ENCODE measurements around the gene UNC5B.

Gene UNC5B

GRCh38 chr10:71206911-71207310, 5.5 kb upstream of the UNC5B start:
- 67% methylated on average over 1 of the region's 1 CpG for WGBS (ENCODE audit: insufficient coverage)
- no peak overlapping the region for H3K4me3 ChIP-seq (ENCODE audit: control insufficient read depth in 1 of 7, extremely low read depth in 1 of 7, insufficient read depth in 4 of 7, low read depth in 2 of 7, low read length in 6 of 7)
- H3K27ac ChIP-seq (ENCODE audit: insufficient read depth in 1 of 2, low read depth in 1 of 2, low read length in 2 of 2, poor library complexity in 1 of 2, severe bottlenecking in 2 of 2): no peak overlapping the region
- no peak for DNase-seq
- H3K4me1 ChIP-seq (ENCODE audit: control extremely low read depth in 1 of 4, control insufficient read depth in 4 of 4, insufficient read depth in 4 of 4, low read length in 3 of 4): peaks cover 0 to 8% (median 3%) of the 10 kb centered on the region in 4 experiments
- peaks cover 0 to 31% (median 19%) of the 10 kb centered on the region in 5 experiments for H3K27me3 ChIP-seq (replicated peaks in 2 of 5; ENCODE audit: control insufficient read depth in 4 of 5, insufficient read depth in 5 of 5, low read length in 4 of 5)
- no peaks in the 10 kb centered on the region for H3K36me3 ChIP-seq (ENCODE audit: control insufficient read depth in 4 of 4, insufficient read depth in 4 of 4, low read length in 3 of 4)
- POLR2A ChIA-PET: no interaction called here
- H3K9me3 ChIP-seq (ENCODE audit: control extremely low read depth in 1 of 5, control insufficient read depth in 4 of 5, insufficient read depth in 2 of 5, low read depth in 1 of 5, low read length in 4 of 5): no peaks in the 10 kb centered on the region
- CTCF ChIA-PET: interaction anchor here (0.7 to 4.1 kb wide), 6 partner anchors 61 to 281 kb away, joined by 3 to 31 read pairs (median 3); no protein-coding TSS in a partner anchor

- H3K9me3 ChIP-seq (ENCODE audit: control extremely low read depth in 1 of 5, control insufficient read depth in 4 of 5, insufficient read depth in 2 of 5, low read depth in 1 of 5, low read length in 4 of 5): no peaks in the 10 kb centered on the region
- H3K27me3 ChIP-seq (replicated peaks in 2 of 5; ENCODE audit: control insufficient read depth in 4 of 5, insufficient read depth in 5 of 5, low read length in 4 of 5): peaks cover 0 to 31% (median 19%) of the 10 kb centered on the region in 5 experiments
- H3K36me3 ChIP-seq (ENCODE audit: control insufficient read depth in 4 of 4, insufficient read depth in 4 of 4, low read length in 3 of 4): no peaks in the 10 kb centered on the region
- POLR2A ChIA-PET: interaction anchor here (0.6 kb wide), 1 partner anchor 645 kb away, joined by 4 read pairs; no protein-coding TSS in a partner anchor
- H3K27ac ChIP-seq (ENCODE audit: insufficient read depth in 1 of 2, low read depth in 1 of 2, low read length in 2 of 2, poor library complexity in 1 of 2, severe bottlenecking in 2 of 2): no peak overlapping the region
- no peak overlapping the region for H3K4me3 ChIP-seq (ENCODE audit: control insufficient read depth in 1 of 7, extremely low read depth in 1 of 7, insufficient read depth in 4 of 7, low read depth in 2 of 7, low read length in 6 of 7)
- DNase-seq: no peak
- peaks cover 0 to 11% (median 9%) of the 10 kb centered on the region in 4 experiments for H3K4me1 ChIP-seq (ENCODE audit: control extremely low read depth in 1 of 4, control insufficient read depth in 4 of 4, insufficient read depth in 4 of 4, low read length in 3 of 4)
- CTCF ChIA-PET: interaction anchor here (0.7 to 4.1 kb wide), 3 partner anchors 70 to 282 kb away, joined by 3 to 31 read pairs (median 3); no protein-coding TSS in a partner anchor
Observed at GRCh38 chr10:71207578-71207977, 4.8 kb upstream of the UNC5B start.

- no peak for DNase-seq
- Histone ChIP-seq H3K27ac (ENCODE audit: insufficient read depth in 1 of 2, low read depth in 1 of 2, low read length in 2 of 2, poor library complexity in 1 of 2, severe bottlenecking in 2 of 2) (no peak overlapping the region), H3K27me3 (replicated peaks in 2 of 5; ENCODE audit: control insufficient read depth in 4 of 5, insufficient read depth in 5 of 5, low read length in 4 of 5) (peaks cover 0 to 43% (median 28%) of the 10 kb centered on the region in 5 experiments), H3K4me3 (ENCODE audit: control insufficient read depth in 1 of 7, extremely low read depth in 1 of 7, insufficient read depth in 4 of 7, low read depth in 2 of 7, low read length in 6 of 7) (no peak overlapping the region), H3K4me1 (ENCODE audit: control extremely low read depth in 1 of 4, control insufficient read depth in 4 of 4, insufficient read depth in 4 of 4, low read length in 3 of 4) (peaks cover 0 to 27% (median 21%) of the 10 kb centered on the region in 4 experiments), H3K9me3 (ENCODE audit: control extremely low read depth in 1 of 5, control insufficient read depth in 4 of 5, insufficient read depth in 2 of 5, low read depth in 1 of 5, low read length in 4 of 5) (no peaks in the 10 kb centered on the region), H3K36me3 (ENCODE audit: control insufficient read depth in 4 of 4, insufficient read depth in 4 of 4, low read length in 3 of 4) (no peaks in the 10 kb centered on the region)
- ChIA-PET POLR2A (interaction anchor here (1.1 kb wide), 1 partner anchor 178 kb away, joined by 3 read pairs; no protein-coding TSS in a partner anchor), CTCF (interaction anchor here (0.6 to 1.6 kb wide), 15 partner anchors 9 to 373 kb away, joined by 3 to 22 read pairs (median 3); no protein-coding TSS in a partner anchor)
- WGBS (ENCODE audit: insufficient coverage): 67% methylated on average over 2 of the region's 4 CpGs
Observed at GRCh38 chr10:71209352-71209715, 3.0 kb upstream of the UNC5B start.

GRCh38 chr10:71209731-71210541, 2.4 kb upstream of the UNC5B start:
- no peak for DNase-seq
- Histone ChIP-seq H3K4me1 (ENCODE audit: control extremely low read depth in 1 of 4, control insufficient read depth in 4 of 4, insufficient read depth in 4 of 4, low read length in 3 of 4) (peaks cover 0 to 27% (median 21%) of the 10 kb centered on the region in 4 experiments), H3K27ac (ENCODE audit: insufficient read depth in 1 of 2, low read depth in 1 of 2, low read length in 2 of 2, poor library complexity in 1 of 2, severe bottlenecking in 2 of 2) (no peak overlapping the region), H3K27me3 (replicated peaks in 2 of 5; ENCODE audit: control insufficient read depth in 4 of 5, insufficient read depth in 5 of 5, low read length in 4 of 5) (peaks cover 0 to 50% (median 34%) of the 10 kb centered on the region in 5 experiments), H3K4me3 (ENCODE audit: control insufficient read depth in 1 of 7, extremely low read depth in 1 of 7, insufficient read depth in 4 of 7, low read depth in 2 of 7, low read length in 6 of 7) (no peak overlapping the region), H3K36me3 (ENCODE audit: control insufficient read depth in 4 of 4, insufficient read depth in 4 of 4, low read length in 3 of 4) (no peaks in the 10 kb centered on the region), H3K9me3 (ENCODE audit: control extremely low read depth in 1 of 5, control insufficient read depth in 4 of 5, insufficient read depth in 2 of 5, low read depth in 1 of 5, low read length in 4 of 5) (no peaks in the 10 kb centered on the region)
- POLR2A ChIA-PET: no interaction called here
- 59% methylated on average over 4 of the region's 5 CpGs for WGBS (ENCODE audit: insufficient coverage)
- CTCF ChIA-PET: interaction anchor here (0.6 to 2.6 kb wide), 12 partner anchors 8 to 374 kb away, joined by 3 to 22 read pairs (median 4); no protein-coding TSS in a partner anchor

GRCh38 chr10:71210542-71210871, 1.9 kb upstream of the UNC5B start:
- Histone ChIP-seq H3K4me3 (ENCODE audit: control insufficient read depth in 1 of 7, extremely low read depth in 1 of 7, insufficient read depth in 4 of 7, low read depth in 2 of 7, low read length in 6 of 7) (no peak overlapping the region), H3K36me3 (ENCODE audit: control insufficient read depth in 4 of 4, insufficient read depth in 4 of 4, low read length in 3 of 4) (no peaks in the 10 kb centered on the region), H3K4me1 (ENCODE audit: control extremely low read depth in 1 of 4, control insufficient read depth in 4 of 4, insufficient read depth in 4 of 4, low read length in 3 of 4) (peaks cover 0 to 27% (median 21%) of the 10 kb centered on the region in 4 experiments), H3K9me3 (ENCODE audit: control extremely low read depth in 1 of 5, control insufficient read depth in 4 of 5, insufficient read depth in 2 of 5, low read depth in 1 of 5, low read length in 4 of 5) (no peaks in the 10 kb centered on the region), H3K27ac (ENCODE audit: insufficient read depth in 1 of 2, low read depth in 1 of 2, low read length in 2 of 2, poor library complexity in 1 of 2, severe bottlenecking in 2 of 2) (no peak overlapping the region), H3K27me3 (replicated peaks in 2 of 5; ENCODE audit: control insufficient read depth in 4 of 5, insufficient read depth in 5 of 5, low read length in 4 of 5) (peaks cover 0 to 55% (median 34%) of the 10 kb centered on the region in 5 experiments)
- ChIA-PET POLR2A (no interaction called here), CTCF (interaction anchor here (1.7 to 2.6 kb wide), 3 partner anchors 30 to 307 kb away, joined by 4 to 16 read pairs (median 5); no protein-coding TSS in a partner anchor)
- WGBS (ENCODE audit: insufficient coverage): 82% methylated on average over 4 of the region's 5 CpGs
- no peak for DNase-seq

- peaks cover 0 to 27% (median 21%) of the 10 kb centered on the region in 4 experiments for H3K4me1 ChIP-seq (ENCODE audit: control extremely low read depth in 1 of 4, control insufficient read depth in 4 of 4, insufficient read depth in 4 of 4, low read length in 3 of 4)
- WGBS (ENCODE audit: insufficient coverage): 100% methylated on average over 1 of the region's 4 CpGs
- DNase-seq: no peak
- H3K27me3 ChIP-seq (replicated peaks in 2 of 5; ENCODE audit: control insufficient read depth in 4 of 5, insufficient read depth in 5 of 5, low read length in 4 of 5): peaks cover 0 to 56% (median 34%) of the 10 kb centered on the region in 5 experiments
- ChIA-PET CTCF (interaction anchor here (1.2 to 2.6 kb wide), 4 partner anchors 30 to 308 kb away, joined by 4 to 16 read pairs (median 4); no protein-coding TSS in a partner anchor), POLR2A (no interaction called here)
- H3K27ac ChIP-seq (ENCODE audit: insufficient read depth in 1 of 2, low read depth in 1 of 2, low read length in 2 of 2, poor library complexity in 1 of 2, severe bottlenecking in 2 of 2): no peak overlapping the region
- no peaks in the 10 kb centered on the region for H3K9me3 ChIP-seq (ENCODE audit: control extremely low read depth in 1 of 5, control insufficient read depth in 4 of 5, insufficient read depth in 2 of 5, low read depth in 1 of 5, low read length in 4 of 5)
- H3K36me3 ChIP-seq (ENCODE audit: control insufficient read depth in 4 of 4, insufficient read depth in 4 of 4, low read length in 3 of 4): no peaks in the 10 kb centered on the region
- no peak overlapping the region for H3K4me3 ChIP-seq (ENCODE audit: control insufficient read depth in 1 of 7, extremely low read depth in 1 of 7, insufficient read depth in 4 of 7, low read depth in 2 of 7, low read length in 6 of 7)
Observed at GRCh38 chr10:71211053-71211452, 1.3 kb upstream of the UNC5B start.

Measured in common myeloid progenitor, CD34-positive (primary cell).